Measurements from ENCODE around the gene SRPRB.
"Not testable (repeated sequence)": the region's sequence is repeated elsewhere in the genome, so short reads cannot be mapped to it uniquely, and the experiment has no call there.

SRPRB gene

GRCh38 chr3:133767607-133768006, 38.0 kb upstream of the SRPRB start:
- DNase-seq (ENCODE audit: insufficient read length, low spot score) (no peak), FAIRE-seq (no peak)
- TF ChIP-seq POLR2A (IDR thresholded peaks at IDR 0.05; ENCODE audit: low read depth, low read length) = no peak

GRCh38 chr3:133769536-133769935, 36.1 kb upstream of the SRPRB start:
- TF ChIP-seq POLR2A (IDR thresholded peaks at IDR 0.05; ENCODE audit: low read depth, low read length) = no peak
- FAIRE-seq = no peak

GRCh38 chr3:133773732-133774131, 31.9 kb upstream of the SRPRB start:
- no peak for TF ChIP-seq POLR2A (IDR thresholded peaks at IDR 0.05; ENCODE audit: low read depth, low read length)
- FAIRE-seq (no peak), DNase-seq (ENCODE audit: insufficient read length, low spot score) (no peak)

More at GRCh38 chr3:133769536-133769935, 36.1 kb upstream of the SRPRB start:
- no peak for DNase-seq (ENCODE audit: insufficient read length, low spot score)

GRCh38 chr3:133775309-133775708, 30.3 kb upstream of the SRPRB start:
- FAIRE-seq (no peak), DNase-seq (ENCODE audit: insufficient read length, low spot score) (no peak)
- TF ChIP-seq POLR2A (IDR thresholded peaks at IDR 0.05; ENCODE audit: low read depth, low read length) = no peak

GRCh38 chr3:133775835-133776234, 29.8 kb upstream of the SRPRB start:
- FAIRE-seq = no peak
- TF ChIP-seq POLR2A (IDR thresholded peaks at IDR 0.05; ENCODE audit: low read depth, low read length) = no peak
- no peak for DNase-seq (ENCODE audit: insufficient read length, low spot score)

- FAIRE-seq = no peak
- no peak for TF ChIP-seq POLR2A (IDR thresholded peaks at IDR 0.05; ENCODE audit: low read depth, low read length)
- DNase-seq (ENCODE audit: insufficient read length, low spot score) = no peak
These were observed 28.7 kb upstream of the SRPRB start for GRCh38 chr3:133776794-133777438.

- FAIRE-seq (no peak), DNase-seq (ENCODE audit: insufficient read length, low spot score) (no peak)
- TF ChIP-seq POLR2A (IDR thresholded peaks at IDR 0.05; ENCODE audit: low read depth, low read length) = no peak
These were observed 27.6 kb upstream of the SRPRB start for GRCh38 chr3:133777807-133778568.

GRCh38 chr3:133779626-133780203, 25.9 kb upstream of the SRPRB start:
- DNase-seq (ENCODE audit: insufficient read length, low spot score) (no peak), FAIRE-seq (no peak)
- TF ChIP-seq POLR2A (IDR thresholded peaks at IDR 0.05; ENCODE audit: low read depth, low read length) = no peak

- not testable (repeated sequence) for FAIRE-seq; DNase-seq (ENCODE audit: insufficient read length, low spot score)
These were observed 24.9 kb upstream of the SRPRB start for GRCh38 chr3:133780756-133781155.

GRCh38 chr3:133781570-133781969, 24.0 kb upstream of the SRPRB start:
- no peak for FAIRE-seq
- DNase-seq (ENCODE audit: insufficient read length, low spot score) = no peak
- TF ChIP-seq POLR2A (IDR thresholded peaks at IDR 0.05; ENCODE audit: low read depth, low read length) = no peak

- no peak for DNase-seq (ENCODE audit: insufficient read length, low spot score)
- no peak for FAIRE-seq
These were observed 23.2 kb upstream of the SRPRB start for GRCh38 chr3:133782454-133782853.

GRCh38 chr3:133783762-133784161, 21.9 kb upstream of the SRPRB start:
- no peak for DNase-seq (ENCODE audit: insufficient read length, low spot score)
- no peak for TF ChIP-seq POLR2A (IDR thresholded peaks at IDR 0.05; ENCODE audit: low read depth, low read length)
- FAIRE-seq = no peak

More at GRCh38 chr3:133782454-133782853, 23.2 kb upstream of the SRPRB start:
- TF ChIP-seq POLR2A (IDR thresholded peaks at IDR 0.05; ENCODE audit: low read depth, low read length) = no peak

- FAIRE-seq (no peak), DNase-seq (ENCODE audit: insufficient read length, low spot score) (no peak)
- no peak for TF ChIP-seq POLR2A (IDR thresholded peaks at IDR 0.05; ENCODE audit: low read depth, low read length)
These were observed 17.6 kb upstream of the SRPRB start for GRCh38 chr3:133788024-133788423.

- DNase-seq (ENCODE audit: insufficient read length, low spot score) (no peak), FAIRE-seq (no peak)
- no peak for TF ChIP-seq POLR2A (IDR thresholded peaks at IDR 0.05; ENCODE audit: low read depth, low read length)
These were observed 13.3 kb upstream of the SRPRB start for GRCh38 chr3:133792171-133792763.
